ENCODE measurements around the gene ITFG1.
A peak's percentile ranks its signal among the peaks of the same experiment; 100 is the strongest.

Gene ITFG1

DNA sequence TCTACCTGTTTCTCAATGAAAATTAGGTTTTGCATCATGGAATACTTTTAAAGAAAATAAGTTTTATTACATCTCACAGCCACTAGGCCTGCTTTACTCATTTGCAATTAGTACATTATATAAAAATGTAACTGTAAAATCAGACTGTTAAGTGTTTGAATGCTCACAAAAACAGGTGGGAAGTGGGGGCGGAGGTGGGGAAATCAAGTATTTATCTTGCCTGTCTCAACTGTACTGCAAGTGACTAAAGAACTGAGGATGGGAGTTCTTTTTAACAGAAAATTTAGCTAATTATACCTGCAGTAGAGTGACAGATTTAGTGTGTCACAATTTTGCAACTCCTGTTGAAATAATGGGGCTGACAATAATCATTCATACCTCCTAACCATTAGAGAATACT lies 34.1 kb downstream of the ITFG1 start:
- Histone ChIP-seq H3K4me1 (ENCODE audit: control extremely low read depth in 1 of 4, control insufficient read depth in 4 of 4, insufficient read depth in 4 of 4, low read length in 3 of 4) (no peaks in the 10 kb centered on the region), H3K4me3 (ENCODE audit: control insufficient read depth in 1 of 7, extremely low read depth in 1 of 7, insufficient read depth in 4 of 7, low read depth in 2 of 7, low read length in 6 of 7) (no peak overlapping the region), H3K36me3 (ENCODE audit: control insufficient read depth in 4 of 4, insufficient read depth in 4 of 4, low read length in 3 of 4) (peaks cover 14 to 33% (median 19%) of the 10 kb centered on the region in 4 experiments), H3K27me3 (replicated peaks in 2 of 5; ENCODE audit: control insufficient read depth in 4 of 5, insufficient read depth in 5 of 5, low read length in 4 of 5) (no peaks in the 10 kb centered on the region), H3K9me3 (ENCODE audit: control extremely low read depth in 1 of 5, control insufficient read depth in 4 of 5, insufficient read depth in 2 of 5, low read depth in 1 of 5, low read length in 4 of 5) (peaks cover 0 to 5% (median 3%) of the 10 kb centered on the region in 5 experiments), H3K27ac (ENCODE audit: insufficient read depth in 1 of 2, low read depth in 1 of 2, low read length in 2 of 2, poor library complexity in 1 of 2, severe bottlenecking in 2 of 2) (no peak overlapping the region)
- no peak for DNase-seq
- CTCF ChIA-PET, result no interaction called here
- POLR2A ChIA-PET, result no interaction called here
- 100% methylated on average over 1 of the region's 1 CpG for WGBS (ENCODE audit: insufficient coverage)

DNA sequence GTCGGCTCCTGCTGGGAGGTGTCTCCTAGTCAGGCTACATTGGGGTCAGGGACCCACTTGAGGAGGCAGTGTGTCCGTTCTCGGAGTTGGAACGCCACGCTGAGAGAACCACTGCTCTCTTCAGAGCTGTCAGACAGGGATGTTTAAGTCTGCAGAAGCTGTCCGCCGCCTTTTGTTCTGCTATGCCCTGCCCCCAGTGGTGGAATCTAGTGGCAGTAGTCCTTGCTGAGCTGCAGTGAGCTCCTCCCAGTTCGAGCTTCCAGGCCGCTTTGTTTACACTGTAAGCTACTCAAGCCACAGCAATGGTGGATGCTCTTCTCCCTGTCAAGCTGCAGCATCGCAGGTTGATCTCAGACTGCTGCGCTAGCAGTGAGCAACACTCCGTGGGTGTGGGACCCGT lies 36.0 kb downstream of the ITFG1 start:
- no peak overlapping the region for H3K27ac ChIP-seq (ENCODE audit: insufficient read depth in 1 of 2, low read depth in 1 of 2, low read length in 2 of 2, poor library complexity in 1 of 2, severe bottlenecking in 2 of 2)
- H3K36me3 ChIP-seq (ENCODE audit: control insufficient read depth in 4 of 4, insufficient read depth in 4 of 4, low read length in 3 of 4), result peaks cover 12 to 33% (median 17%) of the 10 kb centered on the region in 4 experiments
- ChIA-PET CTCF (interaction anchor here (0.6 kb wide), 1 partner anchor 61 kb away, joined by 3 read pairs; no protein-coding TSS in a partner anchor), POLR2A (no interaction called here)
- H3K4me1 ChIP-seq (ENCODE audit: control extremely low read depth in 1 of 4, control insufficient read depth in 4 of 4, insufficient read depth in 4 of 4, low read length in 3 of 4), result no peaks in the 10 kb centered on the region
- peaks cover 0 to 5% (median 0%) of the 10 kb centered on the region in 5 experiments for H3K9me3 ChIP-seq (ENCODE audit: control extremely low read depth in 1 of 5, control insufficient read depth in 4 of 5, insufficient read depth in 2 of 5, low read depth in 1 of 5, low read length in 4 of 5)
- H3K4me3 ChIP-seq (ENCODE audit: control insufficient read depth in 1 of 7, extremely low read depth in 1 of 7, insufficient read depth in 4 of 7, low read depth in 2 of 7, low read length in 6 of 7), result no peak overlapping the region
- H3K27me3 ChIP-seq (replicated peaks in 2 of 5; ENCODE audit: control insufficient read depth in 4 of 5, insufficient read depth in 5 of 5, low read length in 4 of 5), result no peaks in the 10 kb centered on the region
- DNase-seq, result no peak
- WGBS (ENCODE audit: insufficient coverage), result 92% methylated on average over 12 of the region's 13 CpGs

DNA sequence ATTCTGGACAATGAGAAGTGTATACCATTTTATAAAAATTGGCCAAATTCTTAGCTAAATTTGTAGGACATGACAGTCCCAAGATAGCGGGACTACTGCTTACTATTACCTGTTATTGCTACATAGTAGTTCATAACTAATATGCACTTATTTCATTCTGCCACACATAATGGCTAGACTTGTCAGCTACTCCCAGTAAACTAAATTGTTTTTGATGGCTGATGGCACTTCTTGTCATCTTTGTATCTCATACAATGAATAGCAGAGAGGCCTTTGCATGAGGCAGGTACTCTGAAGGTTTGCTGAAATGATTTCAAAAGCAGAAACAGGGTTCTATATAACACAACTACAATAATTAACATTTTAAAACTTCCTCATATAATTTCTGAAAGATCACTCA lies 44.0 kb downstream of the ITFG1 start:
- Histone ChIP-seq H3K9me3 (ENCODE audit: control extremely low read depth in 1 of 5, control insufficient read depth in 4 of 5, insufficient read depth in 2 of 5, low read depth in 1 of 5, low read length in 4 of 5) (no peaks in the 10 kb centered on the region), H3K36me3 (ENCODE audit: control insufficient read depth in 4 of 4, insufficient read depth in 4 of 4, low read length in 3 of 4) (peaks cover 0 to 10% (median 1%) of the 10 kb centered on the region in 4 experiments), H3K27me3 (replicated peaks in 2 of 5; ENCODE audit: control insufficient read depth in 4 of 5, insufficient read depth in 5 of 5, low read length in 4 of 5) (no peaks in the 10 kb centered on the region), H3K4me3 (ENCODE audit: control insufficient read depth in 1 of 7, extremely low read depth in 1 of 7, insufficient read depth in 4 of 7, low read depth in 2 of 7, low read length in 6 of 7) (no peak overlapping the region), H3K4me1 (ENCODE audit: control extremely low read depth in 1 of 4, control insufficient read depth in 4 of 4, insufficient read depth in 4 of 4, low read length in 3 of 4) (no peaks in the 10 kb centered on the region), H3K27ac (ENCODE audit: insufficient read depth in 1 of 2, low read depth in 1 of 2, low read length in 2 of 2, poor library complexity in 1 of 2, severe bottlenecking in 2 of 2) (no peak overlapping the region)
- ChIA-PET POLR2A (no interaction called here), CTCF (no interaction called here)
- WGBS (ENCODE audit: insufficient coverage), result no CpG with 5 or more reads among the region's 1 CpG
- DNase-seq, result no peak

DNA sequence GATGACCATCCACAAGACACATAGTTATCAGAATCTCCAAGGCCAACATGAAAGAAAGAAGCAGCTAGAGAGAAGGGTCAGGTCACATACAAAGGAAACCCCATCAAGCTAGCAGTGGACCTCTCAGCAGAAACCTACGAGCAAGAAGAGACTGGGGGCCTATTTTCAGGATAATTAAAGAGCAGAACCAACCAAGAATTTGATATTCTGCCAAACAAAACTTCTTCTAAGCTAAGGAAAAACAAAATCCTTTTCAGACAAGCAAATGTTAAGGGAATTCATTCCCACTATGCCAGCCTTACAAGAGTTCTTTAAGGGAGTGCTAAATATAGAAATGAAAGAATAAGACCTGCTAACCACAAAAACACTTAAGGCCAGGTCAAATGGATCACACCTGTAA lies 47.8 kb downstream of the ITFG1 start:
- Histone ChIP-seq H3K27me3 (replicated peaks in 2 of 5; ENCODE audit: control insufficient read depth in 4 of 5, insufficient read depth in 5 of 5, low read length in 4 of 5) (no peaks in the 10 kb centered on the region), H3K4me1 (ENCODE audit: control extremely low read depth in 1 of 4, control insufficient read depth in 4 of 4, insufficient read depth in 4 of 4, low read length in 3 of 4) (no peaks in the 10 kb centered on the region), H3K4me3 (ENCODE audit: control insufficient read depth in 1 of 7, extremely low read depth in 1 of 7, insufficient read depth in 4 of 7, low read depth in 2 of 7, low read length in 6 of 7) (no peak overlapping the region), H3K36me3 (ENCODE audit: control insufficient read depth in 4 of 4, insufficient read depth in 4 of 4, low read length in 3 of 4) (peaks cover 0 to 14% (median 2%) of the 10 kb centered on the region in 4 experiments), H3K27ac (ENCODE audit: insufficient read depth in 1 of 2, low read depth in 1 of 2, low read length in 2 of 2, poor library complexity in 1 of 2, severe bottlenecking in 2 of 2) (no peak overlapping the region), H3K9me3 (ENCODE audit: control extremely low read depth in 1 of 5, control insufficient read depth in 4 of 5, insufficient read depth in 2 of 5, low read depth in 1 of 5, low read length in 4 of 5) (no peaks in the 10 kb centered on the region)
- WGBS (ENCODE audit: insufficient coverage), result 100% methylated on average over 1 of the region's 1 CpG
- CTCF ChIA-PET, result no interaction called here
- no peak for DNase-seq
- POLR2A ChIA-PET, result interaction anchor here (0.7 kb wide), 1 partner anchor 42 kb away, joined by 4 read pairs; no protein-coding TSS in a partner anchor

DNA sequence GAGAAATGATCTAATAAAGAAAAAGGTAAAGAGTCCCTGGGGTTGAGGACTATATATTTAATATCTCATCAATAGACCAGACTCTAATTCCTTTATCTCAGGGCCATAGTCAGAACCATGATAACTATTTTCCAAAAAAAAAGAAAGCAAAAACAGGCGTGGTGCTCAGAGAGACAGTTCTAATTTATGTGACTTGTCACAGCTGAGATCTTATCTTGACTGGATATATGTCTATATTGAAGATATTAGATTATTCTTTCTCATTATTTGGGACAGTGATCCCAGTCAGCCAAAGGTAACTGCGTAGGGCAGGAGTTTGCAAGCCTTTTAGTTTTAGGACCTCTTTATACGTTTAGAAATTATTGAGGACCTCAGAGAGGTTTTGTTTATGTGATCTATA lies 52.4 kb downstream of the ITFG1 start:
- ChIA-PET CTCF (interaction anchor here (1.4 kb wide), 1 partner anchor 11 kb away, joined by 3 read pairs; no protein-coding TSS in a partner anchor), POLR2A (no interaction called here)
- no peak overlapping the region for H3K4me3 ChIP-seq (ENCODE audit: control insufficient read depth in 1 of 7, extremely low read depth in 1 of 7, insufficient read depth in 4 of 7, low read depth in 2 of 7, low read length in 6 of 7)
- H3K27ac ChIP-seq (ENCODE audit: insufficient read depth in 1 of 2, low read depth in 1 of 2, low read length in 2 of 2, poor library complexity in 1 of 2, severe bottlenecking in 2 of 2), result no peak overlapping the region
- peaks cover 0 to 4% (median under 1%) of the 10 kb centered on the region in 4 experiments for H3K36me3 ChIP-seq (ENCODE audit: control insufficient read depth in 4 of 4, insufficient read depth in 4 of 4, low read length in 3 of 4)
- no peak for DNase-seq
- H3K4me1 ChIP-seq (ENCODE audit: control extremely low read depth in 1 of 4, control insufficient read depth in 4 of 4, insufficient read depth in 4 of 4, low read length in 3 of 4), result no peaks in the 10 kb centered on the region
- no peaks in the 10 kb centered on the region for H3K9me3 ChIP-seq (ENCODE audit: control extremely low read depth in 1 of 5, control insufficient read depth in 4 of 5, insufficient read depth in 2 of 5, low read depth in 1 of 5, low read length in 4 of 5)
- no CpG with 5 or more reads among the region's 3 CpGs for WGBS (ENCODE audit: insufficient coverage)
- no peaks in the 10 kb centered on the region for H3K27me3 ChIP-seq (replicated peaks in 2 of 5; ENCODE audit: control insufficient read depth in 4 of 5, insufficient read depth in 5 of 5, low read length in 4 of 5)

DNA sequence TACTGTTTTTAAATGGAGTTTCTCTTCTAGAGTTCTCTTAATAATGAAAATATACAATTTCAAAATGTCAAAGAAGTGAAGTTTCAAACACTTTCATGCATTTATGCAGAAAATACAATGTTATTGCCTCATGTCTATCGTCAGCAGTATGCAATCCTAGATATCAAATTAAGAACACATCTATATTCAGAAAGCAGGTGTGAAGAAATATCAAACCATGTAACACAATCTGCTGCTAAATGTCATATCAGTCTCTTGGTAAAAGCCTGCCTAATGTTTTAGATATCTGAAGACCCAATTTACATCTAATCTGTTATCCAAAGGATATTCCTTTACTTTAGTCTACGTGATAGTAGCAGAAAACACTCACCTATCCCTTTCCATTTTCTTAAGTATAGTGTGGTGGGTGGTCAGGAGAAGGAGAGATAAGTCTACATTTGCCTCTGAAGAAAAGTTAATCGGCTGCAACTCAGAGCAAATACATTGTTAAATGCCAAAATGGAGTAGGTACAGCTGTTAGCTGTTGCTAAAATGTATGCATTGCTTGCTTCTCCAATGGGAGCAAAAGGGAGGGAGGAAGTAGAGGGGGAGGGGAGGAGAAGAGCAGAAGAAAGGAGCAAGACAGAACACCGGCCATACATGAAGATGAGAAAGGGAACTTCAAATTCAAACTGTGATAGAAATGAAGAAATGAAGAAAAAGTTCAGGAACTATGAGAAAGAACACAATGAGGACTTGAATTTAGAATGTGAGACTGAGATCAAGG lies 64.9 kb downstream of the ITFG1 start:
- CTCF ChIA-PET, result interaction anchor here (0.6 kb wide), 1 partner anchor 16 kb away, joined by 3 read pairs; no protein-coding TSS in a partner anchor
- Histone ChIP-seq H3K27ac (ENCODE audit: insufficient read depth in 1 of 2, low read depth in 1 of 2, low read length in 2 of 2, poor library complexity in 1 of 2, severe bottlenecking in 2 of 2) (no peak overlapping the region), H3K4me1 (ENCODE audit: control extremely low read depth in 1 of 4, control insufficient read depth in 4 of 4, insufficient read depth in 4 of 4, low read length in 3 of 4) (peaks cover 2 to 14% (median 8%) of the 10 kb centered on the region in 4 experiments), H3K27me3 (replicated peaks in 2 of 5; ENCODE audit: control insufficient read depth in 4 of 5, insufficient read depth in 5 of 5, low read length in 4 of 5) (no peaks in the 10 kb centered on the region), H3K4me3 (ENCODE audit: control insufficient read depth in 1 of 7, extremely low read depth in 1 of 7, insufficient read depth in 4 of 7, low read depth in 2 of 7, low read length in 6 of 7) (no peak overlapping the region), H3K36me3 (ENCODE audit: control insufficient read depth in 4 of 4, insufficient read depth in 4 of 4, low read length in 3 of 4) (peaks cover 0 to 5% (median 3%) of the 10 kb centered on the region in 4 experiments), H3K9me3 (ENCODE audit: control extremely low read depth in 1 of 5, control insufficient read depth in 4 of 5, insufficient read depth in 2 of 5, low read depth in 1 of 5, low read length in 4 of 5) (no peaks in the 10 kb centered on the region)
- WGBS (ENCODE audit: insufficient coverage), result 100% methylated on average over 2 of the region's 4 CpGs
- DNase-seq, result no peak
- POLR2A ChIA-PET, result no interaction called here

DNA sequence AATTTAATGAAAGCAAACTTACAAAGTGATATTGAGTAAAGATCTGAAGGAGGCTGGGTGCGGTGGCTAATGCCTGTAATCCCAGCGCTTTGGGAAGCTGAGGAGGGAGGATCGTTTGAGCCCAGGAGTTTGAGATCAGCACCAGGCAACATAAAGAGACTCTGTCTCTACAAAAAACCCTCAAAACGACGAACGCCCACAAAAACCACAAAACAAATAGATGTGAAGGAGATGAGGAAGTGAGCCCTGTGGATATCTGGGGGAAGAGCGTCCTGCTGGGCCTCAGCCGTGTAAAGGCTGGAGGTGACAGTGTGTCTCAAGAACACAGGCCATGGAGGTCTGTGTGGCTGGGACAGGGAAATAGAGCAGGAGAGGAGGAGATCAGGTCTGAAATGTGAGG lies 68.8 kb downstream of the ITFG1 start:
- Histone ChIP-seq H3K4me1 (ENCODE audit: control extremely low read depth in 1 of 4, control insufficient read depth in 4 of 4, insufficient read depth in 4 of 4, low read length in 3 of 4) (peaks cover 2 to 14% (median 8%) of the 10 kb centered on the region in 4 experiments), H3K9me3 (ENCODE audit: control extremely low read depth in 1 of 5, control insufficient read depth in 4 of 5, insufficient read depth in 2 of 5, low read depth in 1 of 5, low read length in 4 of 5) (no peaks in the 10 kb centered on the region), H3K4me3 (ENCODE audit: control insufficient read depth in 1 of 7, extremely low read depth in 1 of 7, insufficient read depth in 4 of 7, low read depth in 2 of 7, low read length in 6 of 7) (no peak overlapping the region), H3K27ac (ENCODE audit: insufficient read depth in 1 of 2, low read depth in 1 of 2, low read length in 2 of 2, poor library complexity in 1 of 2, severe bottlenecking in 2 of 2) (no peak overlapping the region), H3K27me3 (replicated peaks in 2 of 5; ENCODE audit: control insufficient read depth in 4 of 5, insufficient read depth in 5 of 5, low read length in 4 of 5) (no peaks in the 10 kb centered on the region), H3K36me3 (ENCODE audit: control insufficient read depth in 4 of 4, insufficient read depth in 4 of 4, low read length in 3 of 4) (peaks cover 0 to 6% (median 5%) of the 10 kb centered on the region in 4 experiments)
- WGBS (ENCODE audit: insufficient coverage), result 13% methylated on average over 3 of the region's 8 CpGs
- ChIA-PET CTCF (no interaction called here), POLR2A (interaction anchor here (0.6 kb wide), 1 partner anchor 346 kb away, joined by 12 read pairs; no protein-coding TSS in a partner anchor)
- DNase-seq, result peak; percentile 57 to 86 (median 86)
